Lower leg skin (tissue), 4 donors: ENCODE measurements around the gene MAP4. TPM values are rescaled to one million over a fixed set of nuclear protein-coding genes. Genes with fewer than 3 reads are reported as not detected.

Experiments used
- DNase-seq, 2 donors: peaks; one replicate each; pipeline ENCODE4 v3.0.0-alpha.2; 2019; ENCODE audit warnings: low spot score in 2 of 2
- H3K4me3 ChIP-seq: fragments of 200-600 bp; sonication (generic); 2 replicates; pipeline ENCODE4 v1.5.1; 2017; ENCODE audit warnings: mild to moderate bottlenecking, low read depth; ENCODE audit not compliant: poor library complexity, severe bottlenecking
- CTCF ChIP-seq, 3 donors: fragments of 450-650 bp; IDR thresholded peaks; one replicate each; pipeline ENCODE4 v1.5.1; 2016; ENCODE audit warnings: antibody characterized with exemption in 3 of 3, mild to moderate bottlenecking in 3 of 3, moderate library complexity in 2 of 3
- POLR2A ChIP-seq, 2 donors: fragments of 450-650 bp; IDR thresholded peaks; one replicate each; pipeline ENCODE4 v1.6.1; 2016 to 2017; ENCODE audit warnings: antibody characterized with exemption in 2 of 2, mild to moderate bottlenecking in 1 of 2, moderate library complexity in 1 of 2
- WGBS, 2 donors: methylation state at CpG; one replicate each; pipeline ENCODE4 v1.1.5; 2018; 5-methylcytosine and 5-hydroxymethylcytosine counted together
- intact Hi-C: fragments of 100-400 bp; cut with DNase I; formaldehyde crosslinking; loops from one replicate; pipeline ENCODE4 v1.15.0; 2023; ENCODE audit warnings: low total_unique reads
- microRNA counts, 2 donors: library from miRNA; unstranded; fragments of <30 nt; microRNA quantifications; one replicate each; lab custom pipeline; 2016
- microRNA-seq, 2 donors: library from miRNA; unstranded; fragments of <30 nt; microRNA quantifications; one replicate each; pipeline ENCODE4, GENCODE V29; 2016; ENCODE audit warnings: borderline replicate concordance in 2 of 2, borderline number of aligned reads in 1 of 2
- total RNA-seq, 4 donors: library from RNA; depleted of rRNA; stranded (reverse); fragments of >200 nt; gene quantifications; one replicate each; pipeline ENCODE4 v1.1.0, GENCODE V29; 2016

Gene MAP4
- total RNA-seq, 4 donors from 2014 or later: 102 to 161 (median 126) TPM

- no peak for TF ChIP-seq CTCF (IDR thresholded peaks at IDR 0.05)
- TF ChIP-seq POLR2A (IDR thresholded peaks at IDR 0.05): no peak
- DNase-seq: no peak
- WGBS, 2 donors: 59 to 67% methylated on average over 1 of the region's 1 CpG
- intact Hi-C loops: no loop called here
- H3K4me3 ChIP-seq: no peak overlapping the region
These were observed 211.6 kb downstream of the MAP4 start for GRCh38 chr3:47804577-47804976.

DNA sequence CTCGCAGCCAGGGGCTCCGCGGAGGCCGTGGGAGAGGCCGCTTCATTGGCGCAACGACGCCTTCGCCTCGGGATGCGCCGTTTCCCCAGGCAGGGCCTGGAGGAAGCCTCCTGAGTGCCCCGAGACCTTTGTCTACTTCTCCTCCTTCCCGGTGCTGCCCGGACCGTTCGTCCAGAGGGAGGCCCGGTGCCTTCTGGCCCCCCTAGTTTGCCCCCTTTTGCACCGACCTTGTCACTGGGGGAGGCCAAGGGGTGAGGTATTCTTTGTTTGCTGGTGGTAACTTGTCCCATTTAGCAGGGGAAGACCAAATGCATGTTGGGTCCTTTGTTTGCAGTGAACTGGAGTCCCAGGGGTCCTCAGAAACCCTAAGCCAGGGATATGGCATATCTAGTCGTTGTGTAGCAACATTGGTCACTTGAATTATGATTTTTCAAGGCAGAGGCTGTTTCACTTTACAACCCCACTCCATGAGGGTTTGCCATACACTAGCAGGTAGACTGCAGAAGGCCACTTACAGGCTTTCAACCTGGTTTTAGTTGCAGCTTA lies 212.7 kb downstream of the MAP4 start:
- DNase-seq: no peak
- no peak for TF ChIP-seq CTCF (IDR thresholded peaks at IDR 0.05)
- TF ChIP-seq POLR2A (IDR thresholded peaks at IDR 0.05): no peak
- intact Hi-C loops: no loop called here
- WGBS, 2 donors: 1% methylated on average over 11 to 20 of the region's 20 CpGs
- H3K4me3 ChIP-seq: peak overlapping the region; percentile 84

DNA sequence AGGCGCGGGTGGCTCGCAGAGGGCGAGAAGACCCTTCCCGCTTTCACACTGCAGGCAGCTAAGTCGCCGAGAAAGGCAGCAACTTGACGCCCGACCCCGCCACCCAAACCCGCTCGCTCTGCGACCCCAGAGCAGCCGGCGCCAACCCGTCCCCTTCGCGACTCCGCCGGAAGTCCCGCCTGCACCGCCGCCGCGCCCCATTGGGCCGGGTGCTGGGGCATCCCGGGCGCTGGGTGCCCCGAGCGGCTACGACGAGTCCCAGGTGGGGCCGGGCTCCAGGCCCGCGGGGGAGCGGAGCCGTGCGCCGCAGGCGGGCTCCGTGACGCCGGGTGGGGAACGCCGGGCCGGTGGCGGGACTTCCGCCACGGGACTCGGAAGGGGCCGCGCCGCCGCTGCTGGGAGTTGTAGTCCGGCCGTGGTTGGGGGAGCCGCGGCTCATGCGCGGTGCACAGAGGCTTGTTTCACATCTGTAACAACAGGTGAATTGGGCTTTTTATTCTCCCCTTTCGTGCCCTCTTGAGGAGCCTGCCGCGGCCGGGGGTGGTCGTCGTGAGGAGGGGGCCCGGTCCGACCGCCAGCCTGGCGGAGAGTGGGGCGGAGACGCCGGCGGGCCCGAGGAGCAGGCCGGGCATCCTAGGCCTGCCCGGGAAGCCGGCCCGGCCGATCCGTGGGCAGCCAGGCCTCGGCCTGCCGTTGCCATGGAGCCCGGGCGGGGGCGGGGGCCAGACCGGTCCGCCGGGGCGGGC lies 213.3 kb downstream of the MAP4 start, which contains the start of gene DHX30:
Gene DHX30, plus strand, starts transcription at position 405 of the 746 bp plus-strand sequence. CDS start 7,546 bp downstream, outside the sequence.
- H3K4me3 ChIP-seq: peak within 1 kb of the TSS; percentile 84
- 1 to 2% methylated on average over 58 to 66 of the region's 90 CpGs for WGBS, 2 donors
- peak; percentile 76 to 96 for DNase-seq
- TF ChIP-seq CTCF (IDR thresholded peaks at IDR 0.05) (no peak), POLR2A (IDR thresholded peaks at IDR 0.05) (no peak)
- intact Hi-C loops: no loop called here

MicroRNAs encoded within 50 kb of the gene (microRNA counts, 767-probe panel; counts per million panel counts)
- 0 to 358 counts per million in 2 donors for microRNA hsa-miR-1226-3p (lab: Ali Mortazavi, UCI)

Small RNA genes within 50 kb of the gene (microRNA-seq; reads per million reads assigned to microRNA genes)
- gene MIR1226: 5.1 to 9.5 reads per million in 2 donors

Other genes with a start within 250 kb of the MAP4 start
- 10 to 100 TPM; 38.5 to 54.2 (median 42.9) TPM for gene SMARCC1, start 234.5 kb downstream of the MAP4 start, total RNA-seq
- gene DHX30, start 213.3 kb downstream of the MAP4 start, total RNA-seq: 10 to 100 TPM; 59.0 to 81.0 (median 66.7) TPM
- 1 to 10 TPM in 1 of 4 donors, under 1 TPM in 3; 0.45 to 1.0 (median 0.77) TPM for gene CDC25A, start 172.0 kb upstream of the MAP4 start, total RNA-seq
- 1 to 10 TPM in 1 of 4 donors, not detected in 3; 1.1 TPM for gene CAMP, start 207.1 kb upstream of the MAP4 start, total RNA-seq
- 1 to 10 TPM; 4.8 to 9.4 (median 9.0) TPM for gene ZNF589, start 224.7 kb upstream of the MAP4 start, total RNA-seq